Pancreas (tissue), 10 donors: ENCODE data around the gene TOR1B. TPM values are rescaled to one million over a fixed set of nuclear protein-coding genes. Genes with fewer than 3 reads are reported as not detected.

Experiments
- ATAC-seq, 4 donors: fragments of 200-7000 bp; cut with Tn5 transposase; one replicate each; pipeline versions ENCODE4 v1.8.0 to v1.9.1; 2020; ENCODE audit warnings: mild to moderate bottlenecking in 4 of 4, moderate library complexity in 4 of 4
- DNase-seq, 6 donors: peaks; one replicate each; pipeline ENCODE4 v3.0.0-alpha.2; 2020
- FAIRE-seq: peaks from 2 replicates; lab custom pipeline; 2012; peaks lifted over from hg19 to GRCh38; lab: Jason Lieb, UNC
- H3K27ac ChIP-seq, 4 donors: fragments of 200-600 bp; sonication (generic); 1 replicate in 3 of 4; 2 replicates in 1 of 4; pipeline versions ENCODE4 v1.5.0 to v1.8.0; 2020
- H3K27me3 ChIP-seq, 4 donors: fragments of 200-600 bp; one replicate each; pipeline ENCODE4 v1.8.0; 2021
- H3K36me3 ChIP-seq, 3 donors: fragments of 200-600 bp; sonication (generic) in 1 of 3; one replicate each; pipeline versions ENCODE4 v1.5.0 to v1.8.0; 2020 to 2021
- H3K4me1 ChIP-seq, 3 donors: fragments of 200-600 bp; one replicate each; pipeline ENCODE4 v1.8.0; 2021
- H3K4me3 ChIP-seq, 4 donors: fragments of 200-600 bp; sonication (generic) in 2 of 4; one replicate each; pipeline versions ENCODE4 v1.5.0 to v1.8.0; 2020 to 2021
- H3K9me3 ChIP-seq, 4 donors: fragments of 200-600 bp; one replicate each; pipeline ENCODE4 v1.8.0; 2021
- WGBS, 2 donors: extraction: QIAGEN DNeasy Blood & Tissue Kit; methylation state at CpG; one replicate each; pipeline ENCODE4 v1.1.7; 2013; 5-methylcytosine and 5-hydroxymethylcytosine counted together
- intact Hi-C, 3 donors: fragments of 100-400 bp; cut with DNase I; formaldehyde crosslinking; loops; one replicate each; pipeline versions ENCODE4 v1.11.1 to v1.14.2; 2022
- polyA plus RNA-seq, 2 donors: library from polyadenylated mRNA; stranded (reverse); fragments of 200-250 nt; gene quantifications; one replicate each; pipeline ENCODE4 v1.2.3, GENCODE V29; 2013
- total RNA-seq, 6 donors: library from RNA; stranded (reverse); fragmentation: NEBNext Ultra II Directional in 4 of 6; extraction: Animal tissue kit (Norgen Biotek cat#: 25700) in 4 of 6; gene quantifications; one replicate each; pipeline versions ENCODE4 v1.2.1 to v1.2.4, GENCODE V29; 2021 to 2023
- TF ChIP-seq, protein P1 (sequence below), 4 donors: fragments of 200-600 bp; sonication (generic) in 3 of 4; IDR thresholded peaks; one replicate each; pipeline versions ENCODE4 v1.5.0 to v1.8.0; 2021; ENCODE audit warnings: antibody characterized with exemption in 4 of 4
- donor health status: healthy with polysubstance abuse.
- donor health status: DM: no; HTN: no; CAD: no; lungs with moderate emphysema.
- donor health status: DM: no; HTN: no; CAD: no.
- donor health status: control.
- donor health status: control.
- donor health status: Bipolar disorder and iron deficiency.
- donor health status: DM: yes; HTN: yes; CAD: no.
- donor health status: DM: no; HTN: no; CAD: no.
- donor health status: DM: no; HTN: no; CAD: no.
- donor health status: DM: yes; HTN: yes; CAD: no.

Gene TOR1B
- total RNA-seq (10 to 100 TPM in 5 of 6 donors, 1 to 10 TPM in 1; 7.6 to 17.3 (median 12.0) TPM), polyA plus RNA-seq (10 to 100 TPM in 1 of 2 donors, 1 to 10 TPM in 1; 6.1 to 10.5 TPM)

DNA sequence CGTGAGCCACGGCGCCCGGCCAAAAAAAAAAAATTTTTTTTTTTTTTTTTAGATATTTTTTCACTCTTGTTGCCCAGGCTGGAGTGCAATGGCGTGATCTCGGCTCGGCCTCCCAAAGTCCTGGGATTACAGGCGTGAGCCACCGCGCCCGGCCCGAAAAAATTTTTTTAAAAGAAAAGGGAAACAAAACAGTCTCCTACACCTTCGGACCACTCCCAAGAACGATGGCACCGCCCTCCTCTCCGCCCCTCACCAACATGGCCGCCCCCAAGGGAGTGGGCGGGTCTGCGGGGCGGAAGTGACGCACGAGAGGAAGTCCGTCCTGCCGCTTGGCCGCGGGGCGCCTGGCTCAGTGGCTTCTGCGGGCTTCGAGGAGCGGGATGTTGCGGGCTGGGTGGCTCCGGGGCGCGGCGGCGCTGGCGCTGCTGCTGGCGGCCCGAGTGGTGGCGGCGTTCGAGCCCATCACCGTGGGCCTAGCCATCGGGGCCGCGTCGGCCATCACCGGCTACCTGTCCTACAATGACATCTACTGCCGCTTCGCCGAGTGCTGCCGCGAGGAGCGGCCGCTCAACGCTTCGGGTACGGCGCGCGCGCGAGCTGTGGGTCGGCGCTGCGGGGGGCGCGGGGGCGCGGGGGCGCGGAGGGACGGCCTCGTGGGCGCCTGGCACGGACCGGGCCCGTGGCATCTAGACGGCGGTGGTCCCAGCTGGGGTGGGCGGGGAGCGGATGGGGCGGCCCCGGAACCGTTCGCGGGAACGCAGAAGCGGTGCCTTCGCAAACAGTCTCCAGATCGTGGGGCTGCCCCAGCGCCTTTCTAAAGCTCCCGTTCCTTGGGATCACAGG lies at the start of gene TOR1B:
Gene TOR1B, plus strand, starts transcription at position 352 of the 843 bp plus-strand sequence. Its CDS starts 29 bp downstream, at position 381.
- Histone ChIP-seq H3K36me3 (no peaks in the 10 kb centered on the region), H3K27me3 (no peaks in the 10 kb centered on the region), H3K4me3 (peak within 1 kb of the TSS; percentile 77 to 97 (median 84)), H3K9me3 (no peaks in the 10 kb centered on the region), H3K4me1 (peaks cover 0 to 11% (median 0%) of the 10 kb centered on the region in 3 donors), H3K27ac (peak within 1 kb of the TSS; percentile 68 to 80 (median 72))
- DNase-seq (peak; percentile 87 to 96 (median 92)), FAIRE-seq (no peak), ATAC-seq (peak; percentile 97 to 99 (median 98))
- intact Hi-C loops: no loop called here
- 0 to 1% methylated on average over 79 to 93 of the region's 93 CpGs for WGBS, 2 donors
- TF ChIP-seq, protein P1, sequence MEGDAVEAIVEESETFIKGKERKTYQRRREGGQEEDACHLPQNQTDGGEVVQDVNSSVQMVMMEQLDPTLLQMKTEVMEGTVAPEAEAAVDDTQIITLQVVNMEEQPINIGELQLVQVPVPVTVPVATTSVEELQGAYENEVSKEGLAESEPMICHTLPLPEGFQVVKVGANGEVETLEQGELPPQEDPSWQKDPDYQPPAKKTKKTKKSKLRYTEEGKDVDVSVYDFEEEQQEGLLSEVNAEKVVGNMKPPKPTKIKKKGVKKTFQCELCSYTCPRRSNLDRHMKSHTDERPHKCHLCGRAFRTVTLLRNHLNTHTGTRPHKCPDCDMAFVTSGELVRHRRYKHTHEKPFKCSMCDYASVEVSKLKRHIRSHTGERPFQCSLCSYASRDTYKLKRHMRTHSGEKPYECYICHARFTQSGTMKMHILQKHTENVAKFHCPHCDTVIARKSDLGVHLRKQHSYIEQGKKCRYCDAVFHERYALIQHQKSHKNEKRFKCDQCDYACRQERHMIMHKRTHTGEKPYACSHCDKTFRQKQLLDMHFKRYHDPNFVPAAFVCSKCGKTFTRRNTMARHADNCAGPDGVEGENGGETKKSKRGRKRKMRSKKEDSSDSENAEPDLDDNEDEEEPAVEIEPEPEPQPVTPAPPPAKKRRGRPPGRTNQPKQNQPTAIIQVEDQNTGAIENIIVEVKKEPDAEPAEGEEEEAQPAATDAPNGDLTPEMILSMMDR (IDR thresholded peaks at IDR 0.05): no peak

DNA sequence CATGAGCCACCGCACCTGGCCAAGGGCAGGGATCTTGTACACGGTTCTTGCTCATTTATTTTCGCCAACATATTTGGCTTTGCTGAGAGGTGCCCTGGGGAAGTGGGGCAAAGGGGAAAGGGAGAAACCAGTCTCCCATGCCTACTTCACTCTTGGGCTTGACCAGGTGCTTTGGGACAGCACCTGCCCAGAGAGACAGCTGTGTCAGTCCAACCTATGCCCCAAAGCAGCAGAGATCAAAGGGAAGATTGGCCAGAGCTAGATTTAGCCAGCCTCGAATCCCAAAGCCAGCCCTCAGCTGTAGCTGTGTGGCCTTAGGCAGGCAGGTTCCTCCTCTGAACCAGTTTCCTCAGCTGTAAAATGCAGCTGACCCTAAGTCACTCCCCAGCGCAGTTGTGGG lies 47.8 kb upstream of the TOR1B start:
- TF ChIP-seq, protein P1 (IDR thresholded peaks at IDR 0.05): no peak
- H3K27me3 ChIP-seq: no peaks in the 10 kb centered on the region
- intact Hi-C loops: no loop called here
- H3K4me1 ChIP-seq: peaks cover 0 to 9% (median 0%) of the 10 kb centered on the region in 3 donors
- no peak for DNase-seq
- no peaks in the 10 kb centered on the region for H3K36me3 ChIP-seq
- no peak for ATAC-seq
- no peaks in the 10 kb centered on the region for H3K9me3 ChIP-seq
- no peak overlapping the region for H3K27ac ChIP-seq
- no peak for FAIRE-seq
- H3K4me3 ChIP-seq: no peak overlapping the region
- 72 to 80% methylated on average over 5 of the region's 5 CpGs for WGBS, 2 donors

DNA sequence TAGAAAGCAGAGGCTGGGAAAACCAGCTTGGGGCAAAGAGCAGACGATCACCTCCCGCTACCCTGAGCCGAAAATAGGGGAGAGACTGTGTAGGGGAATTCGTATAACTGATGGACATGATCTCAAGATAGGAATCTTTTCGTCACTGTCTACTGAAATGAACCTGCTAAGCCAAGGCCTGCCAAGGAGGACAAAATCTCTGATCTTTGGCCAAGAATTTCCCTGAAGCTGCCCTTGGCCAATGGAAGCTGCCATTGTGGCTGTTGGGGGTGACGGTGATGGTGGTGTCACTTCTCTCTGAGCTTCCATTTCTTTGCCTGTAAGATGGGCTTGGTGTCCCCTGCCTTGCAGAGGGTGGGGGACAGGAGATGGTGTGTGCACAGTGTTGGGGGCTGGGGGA lies 46.8 kb upstream of the TOR1B start:
- FAIRE-seq (no peak), DNase-seq (no peak), ATAC-seq (no peak)
- no peaks in the 10 kb centered on the region for H3K27me3 ChIP-seq
- TF ChIP-seq, protein P1 (IDR thresholded peaks at IDR 0.05): no peak
- H3K4me1 ChIP-seq: peaks cover 0 to 9% (median 0%) of the 10 kb centered on the region in 3 donors
- no peaks in the 10 kb centered on the region for H3K9me3 ChIP-seq
- intact Hi-C loops: no loop called here
- H3K36me3 ChIP-seq: no peaks in the 10 kb centered on the region
- H3K4me3 ChIP-seq: no peak overlapping the region
- 85 to 88% methylated on average over 6 of the region's 6 CpGs for WGBS, 2 donors
- H3K27ac ChIP-seq: no peak overlapping the region

GRCh38 chr9:129757045-129757444 lies 45.9 kb upstream of the TOR1B start:
- FAIRE-seq: no peak

More at GRCh38 chr9:129757045-129757444, 45.9 kb upstream of the TOR1B start:
- WGBS, 2 donors: 80 to 83% methylated on average over 9 of the region's 9 CpGs
- Histone ChIP-seq H3K27me3 (no peaks in the 10 kb centered on the region), H3K27ac (no peak overlapping the region), H3K4me3 (no peak overlapping the region), H3K36me3 (no peaks in the 10 kb centered on the region), H3K4me1 (peaks cover 0 to 7% (median 0%) of the 10 kb centered on the region in 3 donors), H3K9me3 (no peaks in the 10 kb centered on the region)
- DNase-seq (no peak), ATAC-seq (no peak)
- TF ChIP-seq, protein P1 (IDR thresholded peaks at IDR 0.05): no peak
- intact Hi-C loops: no loop called here
